Neural cell (in vitro differentiated cells): ENCODE measurements around the gene DPM2.

Experiments used
- MXI1 ChIP-seq: fragments of 450-650 bp; conservative IDR thresholded peaks from 2 replicates; pipeline ENCODE4 v1.6.1; 2014; ENCODE audit warnings: antibody characterized with exemption, mild to moderate bottlenecking; ENCODE audit not compliant: poor library complexity, severe bottlenecking
- POLR2AphosphoS5 ChIP-seq: IDR thresholded peaks from 2 replicates; pipeline ENCODE4 v1.6.1; 2012
- TAF1 ChIP-seq: IDR thresholded peaks from 2 replicates; pipeline ENCODE4 v1.6.1; 2012; ENCODE audit warnings: low read depth
- TF ChIP-seq, protein P1 (sequence below): fragments of 450-650 bp; IDR thresholded peaks from 2 replicates; pipeline ENCODE4 v1.5.1; 2014; ENCODE audit warnings: antibody characterized with exemption, mild to moderate bottlenecking, moderate library complexity; ENCODE audit not compliant: poor library complexity, severe bottlenecking

DNA sequence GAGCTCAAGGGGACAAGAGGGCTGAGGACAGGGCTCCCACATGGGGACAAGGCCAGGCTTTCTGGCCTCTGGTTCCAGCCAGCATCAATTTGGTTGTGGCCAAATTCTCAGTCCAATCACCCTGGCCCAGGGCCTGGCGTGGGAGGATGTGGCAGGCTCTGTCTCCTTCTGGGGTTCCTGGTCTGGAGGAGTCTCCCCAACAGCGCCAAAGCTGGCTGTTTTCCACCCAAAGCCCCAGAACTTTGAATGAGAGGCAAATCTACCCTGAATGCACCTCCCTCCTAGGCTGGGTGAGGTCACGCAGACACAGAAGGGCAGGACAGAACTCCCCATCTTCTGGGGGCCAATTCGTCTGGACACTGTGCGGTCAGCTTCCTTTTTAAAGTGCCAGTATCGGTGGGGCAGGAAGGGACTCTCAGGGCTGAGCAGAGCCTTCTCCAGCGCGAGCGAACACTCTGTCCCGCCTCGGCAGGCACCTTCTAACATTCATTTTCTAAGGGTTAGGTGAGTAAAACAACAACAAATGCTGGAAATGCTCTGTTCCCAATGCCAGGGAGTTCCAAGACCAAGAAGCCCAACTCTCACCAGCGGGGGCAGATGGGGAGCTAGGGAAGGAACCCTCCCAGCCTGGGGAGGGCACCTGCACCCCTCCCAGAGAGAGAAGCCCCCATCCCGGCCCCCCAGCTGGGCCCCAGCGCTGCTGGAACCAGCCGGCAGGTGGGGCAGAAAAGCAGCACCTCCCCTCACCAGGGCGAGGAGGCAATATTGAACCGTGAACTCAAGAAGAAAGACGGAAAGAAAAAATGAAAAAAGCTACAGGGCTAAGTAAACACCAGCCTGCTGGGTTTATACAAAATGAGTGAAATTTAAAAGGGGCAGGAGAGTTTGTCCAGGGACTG, 3.7 kb upstream of the DPM2 start:
- TF ChIP-seq, protein P1, sequence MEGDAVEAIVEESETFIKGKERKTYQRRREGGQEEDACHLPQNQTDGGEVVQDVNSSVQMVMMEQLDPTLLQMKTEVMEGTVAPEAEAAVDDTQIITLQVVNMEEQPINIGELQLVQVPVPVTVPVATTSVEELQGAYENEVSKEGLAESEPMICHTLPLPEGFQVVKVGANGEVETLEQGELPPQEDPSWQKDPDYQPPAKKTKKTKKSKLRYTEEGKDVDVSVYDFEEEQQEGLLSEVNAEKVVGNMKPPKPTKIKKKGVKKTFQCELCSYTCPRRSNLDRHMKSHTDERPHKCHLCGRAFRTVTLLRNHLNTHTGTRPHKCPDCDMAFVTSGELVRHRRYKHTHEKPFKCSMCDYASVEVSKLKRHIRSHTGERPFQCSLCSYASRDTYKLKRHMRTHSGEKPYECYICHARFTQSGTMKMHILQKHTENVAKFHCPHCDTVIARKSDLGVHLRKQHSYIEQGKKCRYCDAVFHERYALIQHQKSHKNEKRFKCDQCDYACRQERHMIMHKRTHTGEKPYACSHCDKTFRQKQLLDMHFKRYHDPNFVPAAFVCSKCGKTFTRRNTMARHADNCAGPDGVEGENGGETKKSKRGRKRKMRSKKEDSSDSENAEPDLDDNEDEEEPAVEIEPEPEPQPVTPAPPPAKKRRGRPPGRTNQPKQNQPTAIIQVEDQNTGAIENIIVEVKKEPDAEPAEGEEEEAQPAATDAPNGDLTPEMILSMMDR = no peak
- TF ChIP-seq MXI1 = no peak
- TF ChIP-seq TAF1 = no peak
- no peak for TF ChIP-seq POLR2AphosphoS5
